Measurements from ENCODE around the gene SKP2. TPM values are rescaled to one million over a fixed set of nuclear protein-coding genes. Genes with fewer than 3 reads are reported as not detected.

SKP2 gene
- polyA plus RNA-seq, 1 experiment, result 21.6 TPM

- no peak for TF ChIP-seq CTCF (IDR thresholded peaks at IDR 0.05; ENCODE audit: low read depth, low read length)
- H3K27ac ChIP-seq (ENCODE audit: low read depth, low read length), result no peak overlapping the region
- no peak overlapping the region for H3K4me3 ChIP-seq (ENCODE audit: low read depth, low read length)
- POLR2A ChIA-PET, result no interaction called here
- no peaks in the 10 kb centered on the region for H3K27me3 ChIP-seq (ENCODE audit: control insufficient read depth, insufficient read depth, low read length)
- 0 out of 2 replicates have a peak, but pooled peaks cover 2% of the 10 kb centered on the region for H3K9me3 ChIP-seq (ENCODE audit: control insufficient read depth, insufficient read depth, low read length)
- CTCF ChIA-PET, result interaction anchor here (1.2 to 3.1 kb wide), 4 partner anchors 22 to 150 kb away, joined by 3 to 11 read pairs (median 8); no protein-coding TSS in a partner anchor
- DNase-seq (ENCODE audit: low read depth, low spot score), result no peak
Measured at GRCh38 chr5:36155291-36155690, 3.4 kb downstream of the SKP2 start.

GRCh38 chr5:36156121-36156601 is 4.2 kb downstream of the SKP2 start:
- peak; percentile 43 for DNase-seq (ENCODE audit: low read depth, low spot score)
- no peaks in the 10 kb centered on the region for H3K27me3 ChIP-seq (ENCODE audit: control insufficient read depth, insufficient read depth, low read length)
- H3K4me3 ChIP-seq (ENCODE audit: low read depth, low read length), result no peak overlapping the region
- no peak for TF ChIP-seq CTCF (IDR thresholded peaks at IDR 0.05; ENCODE audit: low read depth, low read length)
- H3K9me3 ChIP-seq (ENCODE audit: control insufficient read depth, insufficient read depth, low read length), result 0 out of 2 replicates have a peak, but pooled peaks cover 2% of the 10 kb centered on the region
- H3K27ac ChIP-seq (ENCODE audit: low read depth, low read length), result peak overlapping the region; percentile 68
- ChIA-PET CTCF (interaction anchor here (0.8 to 3.1 kb wide), 5 partner anchors 21 to 150 kb away, joined by 3 to 11 read pairs (median 8); no protein-coding TSS in a partner anchor), POLR2A (interaction anchor here (1.2 kb wide), 1 partner anchor 72 kb away, joined by 3 read pairs; no protein-coding TSS in a partner anchor)

- ChIA-PET CTCF (interaction anchor here (2.0 to 3.1 kb wide), 3 partner anchors 21 to 149 kb away, joined by 8 to 11 read pairs (median 9); no protein-coding TSS in a partner anchor), POLR2A (interaction anchor here (1.2 kb wide), 1 partner anchor 71 kb away, joined by 3 read pairs; no protein-coding TSS in a partner anchor)
- no peak for TF ChIP-seq CTCF (IDR thresholded peaks at IDR 0.05; ENCODE audit: low read depth, low read length)
- no peaks in the 10 kb centered on the region for H3K27me3 ChIP-seq (ENCODE audit: control insufficient read depth, insufficient read depth, low read length)
- no peak overlapping the region for H3K4me3 ChIP-seq (ENCODE audit: low read depth, low read length)
- peak overlapping the region; percentile 68 for H3K27ac ChIP-seq (ENCODE audit: low read depth, low read length)
- no peak for DNase-seq (ENCODE audit: low read depth, low spot score)
- H3K9me3 ChIP-seq (ENCODE audit: control insufficient read depth, insufficient read depth, low read length), result no peaks in the 10 kb centered on the region
Measured at GRCh38 chr5:36156619-36157018, 4.7 kb downstream of the SKP2 start.

- Histone ChIP-seq H3K9me3 (ENCODE audit: control insufficient read depth, insufficient read depth, low read length) (no peaks in the 10 kb centered on the region), H3K27ac (ENCODE audit: low read depth, low read length) (no peak overlapping the region), H3K4me3 (ENCODE audit: low read depth, low read length) (no peak overlapping the region), H3K27me3 (ENCODE audit: control insufficient read depth, insufficient read depth, low read length) (no peaks in the 10 kb centered on the region)
- no peak for TF ChIP-seq CTCF (IDR thresholded peaks at IDR 0.05; ENCODE audit: low read depth, low read length)
- ChIA-PET CTCF (interaction anchor here (0.6 to 3.1 kb wide), 3 partner anchors 18 to 147 kb away, joined by 3 to 11 read pairs (median 5); no protein-coding TSS in a partner anchor), POLR2A (no interaction called here)
- DNase-seq (ENCODE audit: low read depth, low spot score), result no peak
Measured at GRCh38 chr5:36158144-36158543, 6.2 kb downstream of the SKP2 start.

- DNase-seq (ENCODE audit: low read depth, low spot score), result no peak
- H3K27ac ChIP-seq (ENCODE audit: low read depth, low read length), result no peak overlapping the region
Measured at GRCh38 chr5:36160617-36161016, 8.7 kb downstream of the SKP2 start.

More at GRCh38 chr5:36160617-36161016, 8.7 kb downstream of the SKP2 start:
- Histone ChIP-seq H3K9me3 (ENCODE audit: control insufficient read depth, insufficient read depth, low read length) (no peaks in the 10 kb centered on the region), H3K27me3 (ENCODE audit: control insufficient read depth, insufficient read depth, low read length) (no peaks in the 10 kb centered on the region), H3K4me3 (ENCODE audit: low read depth, low read length) (no peak overlapping the region)
- POLR2A ChIA-PET, result no interaction called here
- no peak for TF ChIP-seq CTCF (IDR thresholded peaks at IDR 0.05; ENCODE audit: low read depth, low read length)
- CTCF ChIA-PET, result interaction anchor here (1.0 to 1.5 kb wide), 2 partner anchors 18 to 145 kb away, joined by 5 to 6 read pairs; no protein-coding TSS in a partner anchor

All from AG04450 (cell line).